ENCODE results near the gene CHAC1. TPM values are rescaled to one million over a fixed set of nuclear protein-coding genes. Genes with fewer than 3 reads are reported as not detected.

The CHAC1 gene
- total RNA-seq, 1 experiment from 2014 or later: 49.4 TPM

- H3K4me3 Mint-ChIP-seq (ENCODE audit: unreplicated experiment): no peak overlapping the region
- ChIA-PET POLR2A (no interaction called here), CTCF (interaction anchor here (0.7 to 6.1 kb wide), 4 partner anchors 10 to 252 kb away, joined by 3 to 48 read pairs (median 4); no protein-coding TSS in a partner anchor)
- BruUV-seq (replicated peaks): no TSS peak
- DNase-seq (ENCODE audit: unreplicated experiment): no peak
- no peaks in the 10 kb centered on the region for H3K9me3 Mint-ChIP-seq (ENCODE audit: unreplicated experiment)
- no peak for TF ChIP-seq CTCF (IDR thresholded peaks at IDR 0.05; ENCODE audit: unreplicated experiment)
- peaks cover 45% of the 10 kb centered on the region for H3K27me3 Mint-ChIP-seq (ENCODE audit: insufficient read depth, unreplicated experiment)
- H3K4me1 Mint-ChIP-seq (ENCODE audit: insufficient read depth, unreplicated experiment): peaks cover 13% of the 10 kb centered on the region
- intact Hi-C loops (cut with micrococcal nuclease): no loop called here
- no peak overlapping the region for H3K27ac Mint-ChIP-seq (ENCODE audit: low read depth, unreplicated experiment)
- H3K36me3 Mint-ChIP-seq (ENCODE audit: insufficient read depth, unreplicated experiment): no peaks in the 10 kb centered on the region
These were observed 21.1 kb upstream of the CHAC1 start for GRCh38 chr15:40932156-40932555.

GRCh38 chr15:40932649-40933516 is 20.4 kb upstream of the CHAC1 start:
- Mint-ChIP-seq H3K4me3 (ENCODE audit: unreplicated experiment) (no peak overlapping the region), H3K4me1 (ENCODE audit: insufficient read depth, unreplicated experiment) (peaks cover 15% of the 10 kb centered on the region), H3K9me3 (ENCODE audit: unreplicated experiment) (no peaks in the 10 kb centered on the region), H3K27me3 (ENCODE audit: insufficient read depth, unreplicated experiment) (peaks cover 37% of the 10 kb centered on the region), H3K27ac (ENCODE audit: low read depth, unreplicated experiment) (no peak overlapping the region), H3K36me3 (ENCODE audit: insufficient read depth, unreplicated experiment) (peaks cover under 1% of the 10 kb centered on the region)
- intact Hi-C loops (cut with micrococcal nuclease): no loop called here
- no peak for DNase-seq (ENCODE audit: unreplicated experiment)
- ChIA-PET POLR2A (no interaction called here), CTCF (interaction anchor here (1.1 to 6.1 kb wide), 2 partner anchors 9 to 14 kb away, joined by 4 to 48 read pairs; no protein-coding TSS in a partner anchor)
- no peak for TF ChIP-seq CTCF (IDR thresholded peaks at IDR 0.05; ENCODE audit: unreplicated experiment)
- BruUV-seq (replicated peaks): no TSS peak

- no peak overlapping the region for H3K4me3 Mint-ChIP-seq (ENCODE audit: unreplicated experiment)
- H3K27me3 Mint-ChIP-seq (ENCODE audit: insufficient read depth, unreplicated experiment): peaks cover 31% of the 10 kb centered on the region
- H3K27ac Mint-ChIP-seq (ENCODE audit: low read depth, unreplicated experiment): no peak overlapping the region
- TF ChIP-seq CTCF (IDR thresholded peaks at IDR 0.05; ENCODE audit: unreplicated experiment): no peak
- DNase-seq (ENCODE audit: unreplicated experiment): no peak
- intact Hi-C loops (cut with micrococcal nuclease): no loop called here
- H3K36me3 Mint-ChIP-seq (ENCODE audit: insufficient read depth, unreplicated experiment): peaks cover 5% of the 10 kb centered on the region
- CTCF ChIA-PET: interaction anchor here (6.1 kb wide), 1 partner anchor 8 kb away, joined by 48 read pairs; no protein-coding TSS in a partner anchor
- no TSS peak for BruUV-seq (replicated peaks)
- H3K4me1 Mint-ChIP-seq (ENCODE audit: insufficient read depth, unreplicated experiment): peaks cover 17% of the 10 kb centered on the region
- H3K9me3 Mint-ChIP-seq (ENCODE audit: unreplicated experiment): no peaks in the 10 kb centered on the region
- POLR2A ChIA-PET: no interaction called here
These were observed 19.8 kb upstream of the CHAC1 start for GRCh38 chr15:40933517-40933902.

GRCh38 chr15:40934457-40934856 is 18.8 kb upstream of the CHAC1 start:
- Mint-ChIP-seq H3K27ac (ENCODE audit: low read depth, unreplicated experiment) (no peak overlapping the region), H3K27me3 (ENCODE audit: insufficient read depth, unreplicated experiment) (peaks cover 22% of the 10 kb centered on the region), H3K4me3 (ENCODE audit: unreplicated experiment) (no peak overlapping the region), H3K4me1 (ENCODE audit: insufficient read depth, unreplicated experiment) (peaks cover 13% of the 10 kb centered on the region), H3K36me3 (ENCODE audit: insufficient read depth, unreplicated experiment) (peaks cover 5% of the 10 kb centered on the region), H3K9me3 (ENCODE audit: unreplicated experiment) (no peaks in the 10 kb centered on the region)
- POLR2A ChIA-PET: no interaction called here
- DNase-seq (ENCODE audit: unreplicated experiment): no peak
- CTCF ChIA-PET: interaction anchor here (1.5 kb wide), 1 partner anchor 88 kb away, joined by 5 read pairs; no protein-coding TSS in a partner anchor
- no peak for TF ChIP-seq CTCF (IDR thresholded peaks at IDR 0.05; ENCODE audit: unreplicated experiment)
- intact Hi-C loops (cut with micrococcal nuclease): no loop called here
- no TSS peak for BruUV-seq (replicated peaks)

Data from MCF 10A (cell line).